Measurements from ENCODE around the gene FCHSD2.

Gene FCHSD2

GRCh38 chr11:72856551-72857345 is 285.4 kb downstream of the FCHSD2 start:
- ChIA-PET CTCF (no interaction called here), POLR2A (no interaction called here)
- DNase-seq (ENCODE audit: extremely low spot score) = no peak
- TF ChIP-seq PKNOX1 (IDR thresholded peaks at IDR 0.05) (0 out of 2 replicates have a peak, but pooled peaks have one; percentile 21), TARDBP (IDR thresholded peaks at IDR 0.05) (no peak)

GRCh38 chr11:72856065-72856464 is 286.1 kb downstream of the FCHSD2 start:
- CTCF ChIA-PET = no interaction called here
- DNase-seq (ENCODE audit: extremely low spot score) = no peak
- TF ChIP-seq BHLHE40 (IDR thresholded peaks at IDR 0.05; ENCODE audit: borderline replicate concordance) (no peak), NFRKB (IDR thresholded peaks at IDR 0.05) (no peak), L3MBTL2 (conservative IDR thresholded peaks at IDR 0.05) (no peak), CTBP1 (IDR thresholded peaks at IDR 0.05; ENCODE audit: borderline replicate concordance) (no peak), HDGF (IDR thresholded peaks at IDR 0.05; ENCODE audit: borderline replicate concordance) (no peak), ELF4 (IDR thresholded peaks at IDR 0.05) (no peak), SUZ12 (IDR thresholded peaks at IDR 0.05) (no peak)
- POLR2A ChIA-PET = no interaction called here

GRCh38 chr11:72851726-72852125 is 290.4 kb downstream of the FCHSD2 start:
- ChIA-PET CTCF (no interaction called here), POLR2A (no interaction called here)
- no peak for DNase-seq (ENCODE audit: extremely low spot score)
- TF ChIP-seq CTBP1 (IDR thresholded peaks at IDR 0.05; ENCODE audit: borderline replicate concordance) = no peak
- no peak for TF ChIP-seq FOXK2 (IDR thresholded peaks at IDR 0.05)
- TF ChIP-seq SP1 (IDR thresholded peaks at IDR 0.05) = no peak
- no peak for TF ChIP-seq BHLHE40 (IDR thresholded peaks at IDR 0.05; ENCODE audit: borderline replicate concordance)
- no peak for TF ChIP-seq ELF4 (IDR thresholded peaks at IDR 0.05)
- no peak for TF ChIP-seq TARDBP (IDR thresholded peaks at IDR 0.05)

DNA sequence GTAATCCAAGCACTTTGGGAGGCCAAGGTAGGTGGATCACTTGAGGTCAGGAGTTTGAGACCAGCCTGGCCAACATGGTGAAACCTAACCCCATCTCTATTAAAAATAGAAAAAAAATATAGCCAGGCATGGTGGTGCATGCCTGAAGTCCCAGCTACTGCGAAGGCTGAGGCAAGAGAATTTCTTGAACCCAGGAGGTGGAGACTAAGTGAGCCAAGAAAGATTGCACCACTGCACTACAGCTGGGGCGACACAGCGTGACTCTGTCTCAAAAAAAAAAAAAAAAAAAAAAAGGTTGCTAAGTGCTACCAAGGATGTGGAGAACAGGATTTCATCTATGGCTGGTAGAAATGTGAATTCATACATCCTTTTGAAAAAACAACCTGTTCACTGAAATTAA is 291.3 kb downstream of the FCHSD2 start:
- no peak for DNase-seq (ENCODE audit: extremely low spot score)
- CTCF ChIA-PET = no interaction called here
- POLR2A ChIA-PET = no interaction called here
- TF ChIP-seq BHLHE40 (IDR thresholded peaks at IDR 0.05; ENCODE audit: borderline replicate concordance) (no peak), SUZ12 (IDR thresholded peaks at IDR 0.05) (no peak), HDGF (IDR thresholded peaks at IDR 0.05; ENCODE audit: borderline replicate concordance) (no peak), FOXM1 (IDR thresholded peaks at IDR 0.05; ENCODE audit: borderline replicate concordance) (no peak)

DNA sequence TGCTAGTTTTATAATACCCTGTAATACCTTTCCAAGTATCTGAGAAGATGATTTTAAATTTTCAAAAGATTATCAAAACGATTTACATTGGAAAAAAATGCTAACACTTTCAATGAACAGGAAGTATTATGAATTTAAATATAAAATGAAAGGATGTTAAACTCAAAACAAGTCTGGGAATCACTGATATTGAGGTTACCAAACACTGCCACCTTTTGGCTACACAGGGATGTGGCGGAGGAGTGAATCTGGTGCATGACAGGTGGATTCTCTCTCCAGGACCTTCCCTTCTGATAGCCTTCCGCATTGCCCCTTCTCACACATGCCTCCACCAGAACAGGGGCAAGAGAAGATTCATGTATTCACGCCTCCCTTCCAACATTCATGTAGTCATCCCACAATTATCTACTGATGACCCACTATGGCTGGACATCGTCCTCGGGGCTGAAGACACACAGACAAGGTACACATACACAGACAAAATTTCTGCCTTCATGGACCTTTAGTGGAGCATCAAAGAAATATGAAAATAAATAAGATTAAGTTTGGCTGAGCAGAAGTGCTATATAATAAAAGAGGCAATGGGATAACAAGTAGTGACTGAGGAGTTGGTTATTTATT is 293.2 kb downstream of the FCHSD2 start:
- TF ChIP-seq SP1 (IDR thresholded peaks at IDR 0.05) = no peak
- no peak for TF ChIP-seq BHLHE40 (IDR thresholded peaks at IDR 0.05; ENCODE audit: borderline replicate concordance)
- TF ChIP-seq FOXA1 (IDR thresholded peaks at IDR 0.05) = no peak
- TF ChIP-seq CTBP1 (IDR thresholded peaks at IDR 0.05; ENCODE audit: borderline replicate concordance) = no peak
- TF ChIP-seq ARNT (IDR thresholded peaks at IDR 0.05) = no peak
- no peak for TF ChIP-seq TARDBP (IDR thresholded peaks at IDR 0.05)
- TF ChIP-seq LEF1 (IDR thresholded peaks at IDR 0.05; ENCODE audit: borderline replicate concordance) = no peak
- no peak for TF ChIP-seq ZNF384 (IDR thresholded peaks at IDR 0.05)
- no peak for TF ChIP-seq PKNOX1 (IDR thresholded peaks at IDR 0.05)
- no peak for TF ChIP-seq SUZ12 (IDR thresholded peaks at IDR 0.05)
- no peak for TF ChIP-seq NFRKB (IDR thresholded peaks at IDR 0.05)
- TF ChIP-seq FOXM1 (IDR thresholded peaks at IDR 0.05; ENCODE audit: borderline replicate concordance) = no peak
- TF ChIP-seq FOXK2 (IDR thresholded peaks at IDR 0.05) = no peak
- TF ChIP-seq L3MBTL2 (conservative IDR thresholded peaks at IDR 0.05) = no peak
- TF ChIP-seq ELF4 (IDR thresholded peaks at IDR 0.05) = no peak
- peak; percentile 54 for DNase-seq (ENCODE audit: extremely low spot score)
- ChIA-PET POLR2A (no interaction called here), CTCF (no interaction called here)

DNA sequence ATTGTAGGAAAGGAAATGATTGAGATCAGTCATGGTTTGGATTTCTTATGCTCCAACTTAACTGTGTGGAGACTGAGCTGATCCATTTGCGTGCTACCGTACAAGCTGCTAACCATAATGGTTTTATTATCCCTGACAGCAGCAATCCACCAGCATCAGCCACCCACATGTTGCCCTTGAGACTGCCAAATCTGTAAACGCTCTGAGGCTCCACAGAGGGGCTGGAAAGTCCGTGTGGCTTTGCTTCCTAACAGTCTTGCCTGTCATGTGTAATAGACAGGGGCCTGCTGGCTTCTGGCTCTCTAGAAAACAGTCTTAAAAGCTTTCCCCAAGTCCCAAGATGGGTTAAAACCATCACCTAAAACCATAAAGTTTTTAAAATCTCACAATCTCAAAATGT is 297.8 kb downstream of the FCHSD2 start:
- TF ChIP-seq LEF1 (IDR thresholded peaks at IDR 0.05; ENCODE audit: borderline replicate concordance) (no peak), SP1 (IDR thresholded peaks at IDR 0.05) (no peak), FOXM1 (IDR thresholded peaks at IDR 0.05; ENCODE audit: borderline replicate concordance) (no peak), CTBP1 (IDR thresholded peaks at IDR 0.05; ENCODE audit: borderline replicate concordance) (no peak), FOXK2 (IDR thresholded peaks at IDR 0.05) (no peak), L3MBTL2 (conservative IDR thresholded peaks at IDR 0.05) (no peak), PKNOX1 (IDR thresholded peaks at IDR 0.05) (no peak), NFRKB (IDR thresholded peaks at IDR 0.05) (no peak), ARNT (IDR thresholded peaks at IDR 0.05) (no peak), ELF4 (IDR thresholded peaks at IDR 0.05) (no peak), HDGF (IDR thresholded peaks at IDR 0.05; ENCODE audit: borderline replicate concordance) (no peak), SUZ12 (IDR thresholded peaks at IDR 0.05) (no peak), BHLHE40 (IDR thresholded peaks at IDR 0.05; ENCODE audit: borderline replicate concordance) (no peak), FOXA1 (IDR thresholded peaks at IDR 0.05) (no peak), TARDBP (IDR thresholded peaks at IDR 0.05) (no peak)
- ChIA-PET POLR2A (no interaction called here), CTCF (no interaction called here)
- no peak for DNase-seq (ENCODE audit: extremely low spot score)
